ENCODE data around the gene HM13.

DNA sequence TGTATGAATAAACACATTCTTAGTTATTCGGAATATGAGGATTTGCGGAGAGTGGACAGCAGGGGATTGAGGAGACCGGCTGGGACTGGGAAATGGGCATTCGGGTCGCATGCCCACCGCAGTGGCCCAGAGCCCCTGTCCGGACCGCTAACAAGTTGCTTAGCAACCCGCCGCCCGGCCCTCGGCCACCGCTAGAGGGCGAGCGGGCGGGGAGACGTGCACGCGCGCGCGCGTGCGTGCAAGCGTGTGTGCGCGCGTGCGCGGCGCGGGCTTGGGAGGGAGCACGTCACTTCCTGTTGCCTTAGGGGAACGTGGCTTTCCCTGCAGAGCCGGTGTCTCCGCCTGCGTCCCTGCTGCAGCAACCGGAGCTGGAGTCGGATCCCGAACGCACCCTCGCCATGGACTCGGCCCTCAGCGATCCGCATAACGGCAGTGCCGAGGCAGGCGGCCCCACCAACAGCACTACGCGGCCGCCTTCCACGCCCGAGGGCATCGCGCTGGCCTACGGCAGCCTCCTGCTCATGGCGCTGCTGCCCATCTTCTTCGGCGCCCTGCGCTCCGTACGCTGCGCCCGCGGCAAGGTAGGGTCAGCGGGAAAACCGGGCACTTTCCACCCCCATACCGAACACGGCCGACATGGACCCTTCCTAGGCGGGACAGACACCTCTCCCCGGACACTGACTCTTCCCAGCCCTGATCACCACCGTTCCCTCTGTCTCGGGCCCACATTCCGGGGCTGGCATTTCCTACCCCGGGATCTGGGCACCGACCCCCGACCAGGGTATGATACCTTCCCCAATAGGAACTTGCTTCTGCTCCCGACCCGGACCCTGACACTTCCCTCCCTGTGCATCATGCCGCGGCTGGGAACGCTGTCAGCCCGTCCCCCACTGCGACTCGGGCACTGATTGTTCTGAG is at the start of gene HM13:
- TF ChIP-seq CTCF (IDR thresholded peaks at IDR 0.05): peak; percentile 97 to 99 (median 98)
- no peak for TF ChIP-seq POLR2A (IDR thresholded peaks at IDR 0.05)

Data from testis (tissue), 2 donors.